Left lobe of liver (tissue), 2 donors: ENCODE results near the gene MAPK10. TPM values are rescaled to one million over a fixed set of nuclear protein-coding genes. Genes with fewer than 3 reads are reported as not detected.

Source experiments
- ATAC-seq: fragments of 200-7000 bp; cut with Tn5 transposase; one replicate; pipeline ENCODE4 v1.9.1; 2020; ENCODE audit warnings: mild to moderate bottlenecking, moderate library complexity
- DNase-seq: peaks from one replicate; pipeline ENCODE4 v3.0.0-alpha.2; 2020; ENCODE audit warnings: low spot score
- total RNA-seq: library from RNA; stranded (reverse); gene quantifications from one replicate; pipeline ENCODE4 v1.2.1, GENCODE V29; 2021
- donor health status: DM: no; HTN: no; CAD: no; lungs with moderate emphysema.
- donor health status: DM: no; HTN: yes; CAD: no.

Gene MAPK10
- total RNA-seq, 1 donor from 2014 or later: 2.4 TPM

DNA sequence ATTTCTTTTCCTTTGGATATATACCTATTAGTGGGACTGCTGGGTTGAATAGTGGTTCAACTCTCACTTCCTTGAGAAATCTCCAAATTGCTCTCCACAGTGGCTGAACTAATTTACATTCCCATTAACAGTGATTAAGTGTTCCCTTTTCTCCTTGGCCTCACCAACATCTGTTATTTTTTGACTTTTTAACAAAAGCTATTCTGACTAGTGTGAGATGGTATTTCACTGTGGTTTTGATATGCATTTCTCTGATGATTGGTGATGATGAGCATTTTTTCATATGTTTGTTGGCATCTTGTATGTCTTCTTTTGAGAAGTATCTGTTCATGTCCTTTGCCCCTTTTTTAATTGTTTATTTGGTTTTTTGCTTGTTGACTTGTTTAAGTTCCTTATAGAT is 413.0 kb downstream of the MAPK10 start:
- ATAC-seq (no peak), DNase-seq (no peak)

DNA sequence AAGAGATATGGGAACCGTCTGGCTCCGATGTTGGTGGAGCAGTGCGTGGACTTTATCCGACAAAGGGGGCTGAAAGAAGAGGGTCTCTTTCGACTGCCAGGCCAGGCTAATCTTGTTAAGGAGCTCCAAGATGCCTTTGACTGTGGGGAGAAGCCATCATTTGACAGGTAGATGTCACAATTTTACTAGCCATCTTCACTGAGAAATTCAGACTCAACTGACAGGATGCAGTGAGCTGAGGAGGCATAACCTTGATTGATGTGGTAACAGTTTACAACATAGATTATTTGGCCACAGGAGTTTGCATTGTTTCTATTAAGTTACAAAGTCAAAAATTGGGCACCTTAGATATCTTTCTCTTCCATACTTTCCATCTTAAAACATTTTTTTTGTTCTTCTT is 417.7 kb downstream of the MAPK10 start:
- DNase-seq (no peak), ATAC-seq (no peak)

DNA sequence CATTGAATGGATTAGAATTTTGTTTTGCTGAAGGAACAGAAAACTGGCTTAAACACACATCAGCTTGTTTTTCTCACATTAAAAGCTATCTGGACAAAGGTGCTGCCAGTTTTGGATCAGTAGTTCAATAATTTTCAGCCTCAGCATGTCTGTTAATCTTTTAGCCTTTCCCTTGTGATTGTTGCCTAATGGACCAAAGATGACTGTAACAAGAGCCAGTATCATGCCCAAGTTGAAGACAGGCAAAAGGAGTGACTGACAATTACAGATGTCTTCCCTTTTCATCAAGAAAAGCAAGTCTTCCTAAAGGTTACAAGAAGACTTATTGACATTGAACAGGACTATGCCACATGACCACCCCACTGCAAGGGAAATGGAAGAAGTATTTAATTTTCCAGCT is 419.7 kb downstream of the MAPK10 start:
- peak; percentile 63 for ATAC-seq

More for the DNA sequence above, 419.7 kb downstream of the MAPK10 start:
- no peak for DNase-seq

Other genes starting within 250 kb of the MAPK10 start
- 1.4 TPM for gene PTPN13, start 234.3 kb upstream of the MAPK10 start, total RNA-seq